CD14-positive monocyte (primary cell): Measurements from ENCODE around the gene TIMM21. TPM values are rescaled to one million over a fixed set of nuclear protein-coding genes. Genes with fewer than 3 reads are reported as not detected.

Experiments
- DNase-seq, 3 donors: peaks; one replicate each; pipeline ENCODE4 v3.0.0-alpha.2; 2011 to 2022
- H2AFZ ChIP-seq: 2 replicates; pipeline ENCODE4 v1.6.0; 2012; ENCODE audit warnings: mild to moderate bottlenecking, low read depth, low read length, inconsistent platforms; ENCODE audit not compliant: insufficient read depth, poor library complexity, severe bottlenecking
- H3K27ac ChIP-seq, 2 donors: 1 replicate in 1 of 2; 2 replicates in 1 of 2; pipeline ENCODE4 v1.5.1; 2012 to 2013; ENCODE audit warnings: low read length in 2 of 2, control low read depth in 1 of 2, inconsistent platforms in 1 of 2, low read depth in 1 of 2, mild to moderate bottlenecking in 1 of 2
- H3K27me3 ChIP-seq, 2 donors: one replicate each; pipeline versions ENCODE4 v1.6.0 to v1.6.1; 2011 to 2013; ENCODE audit warnings: low read length in 2 of 2; ENCODE audit not compliant: control insufficient read depth in 2 of 2, insufficient read depth in 2 of 2
- H3K36me3 ChIP-seq, 2 donors: replicated peaks in 1 of 2; 1 replicate in 1 of 2; 2 replicates in 1 of 2; pipeline versions ENCODE4 v1.5.1 to v1.6.1; 2012 to 2013; ENCODE audit warnings: low read length in 2 of 2, control low read depth in 1 of 2, inconsistent platforms in 1 of 2, mild to moderate bottlenecking in 1 of 2; ENCODE audit not compliant: insufficient read depth in 2 of 2, control insufficient read depth in 1 of 2
- H3K4me1 ChIP-seq, 2 donors: 1 replicate in 1 of 2; 2 replicates in 1 of 2; pipeline versions ENCODE4 v1.5.1 to v1.6.1; 2012 to 2013; ENCODE audit warnings: low read length in 2 of 2, control low read depth in 1 of 2, inconsistent platforms in 1 of 2, mild to moderate bottlenecking in 1 of 2, moderate library complexity in 1 of 2; ENCODE audit not compliant: insufficient read depth in 2 of 2, control insufficient read depth in 1 of 2
- H3K4me2 ChIP-seq: replicated peaks from 2 replicates; pipeline ENCODE3; 2012; ENCODE audit warnings: low read length, moderate library complexity, mild to moderate bottlenecking; ENCODE audit not compliant: poor library complexity, severe bottlenecking; ENCODE audit errors: extremely low read depth
- H3K4me3 ChIP-seq, 3 experiments: fragments of 200-600 bp in 1 of 3; sonication (generic) in 1 of 3; replicated peaks in 1 of 3; 1 replicate in 2 of 3; 2 replicates in 1 of 3; pipeline ENCODE4 v1.5.1; 2011 to 2013; ENCODE audit warnings: low read length in 3 of 3, mild to moderate bottlenecking in 3 of 3, control low read depth in 2 of 3, low read depth in 2 of 3, inconsistent platforms in 1 of 3, moderate library complexity in 1 of 3
- H3K79me2 ChIP-seq: 2 replicates; pipeline ENCODE4 v1.6.0; 2012; ENCODE audit warnings: mild to moderate bottlenecking, control low read depth, inconsistent platforms, low read length, moderate library complexity; ENCODE audit not compliant: insufficient read depth
- H3K9ac ChIP-seq: 2 replicates; pipeline ENCODE4 v1.6.0; 2017; ENCODE audit warnings: low read length, mild to moderate bottlenecking; ENCODE audit not compliant: insufficient read depth, poor library complexity, severe bottlenecking
- H3K9me3 ChIP-seq, 2 donors: replicated peaks in 1 of 2; 1 replicate in 1 of 2; 2 replicates in 1 of 2; pipeline versions ENCODE4 v1.5.1 to v1.6.1; 2012 to 2013; ENCODE audit warnings: low read length in 2 of 2, control low read depth in 1 of 2; ENCODE audit not compliant: control insufficient read depth in 1 of 2, insufficient read depth in 1 of 2
- H4K20me1 ChIP-seq: 2 replicates; pipeline ENCODE4 v1.6.0; 2012; ENCODE audit warnings: mild to moderate bottlenecking, low read length, control low read depth, moderate library complexity; ENCODE audit not compliant: insufficient read depth
- H3K27ac Mint-ChIP-seq, 7 donors: one replicate each; pipeline ENCODE4 v1.8.0; 2020; ENCODE audit warnings: mild to moderate bottlenecking in 7 of 7, mixed read lengths in 7 of 7, moderate library complexity in 6 of 7, inconsistent platforms in 2 of 7
- H3K27me3 Mint-ChIP-seq, 3 donors: one replicate each; pipeline ENCODE4 v1.8.0; 2021 to 2022; ENCODE audit warnings: low read depth in 3 of 3, mild to moderate bottlenecking in 3 of 3, mixed read lengths in 3 of 3, moderate library complexity in 3 of 3, inconsistent platforms in 1 of 3
- H3K36me3 Mint-ChIP-seq, 2 donors: one replicate each; pipeline ENCODE4 v1.8.0; 2020; ENCODE audit warnings: mixed read lengths in 2 of 2, inconsistent platforms in 1 of 2, mild to moderate bottlenecking in 1 of 2
- H3K4me1 Mint-ChIP-seq: one replicate; pipeline ENCODE4 v1.8.0; 2020; ENCODE audit warnings: mild to moderate bottlenecking, mixed read lengths
- H3K4me3 Mint-ChIP-seq, 2 donors: one replicate each; pipeline ENCODE4 v1.8.0; 2020; ENCODE audit warnings: mild to moderate bottlenecking in 2 of 2, mixed read lengths in 2 of 2, moderate library complexity in 1 of 2
- H3K9me3 Mint-ChIP-seq, 7 donors: one replicate each; pipeline ENCODE4 v1.8.0; 2020 to 2022; ENCODE audit warnings: mixed read lengths in 7 of 7, mild to moderate bottlenecking in 6 of 7, moderate library complexity in 6 of 7, inconsistent platforms in 2 of 7
- WGBS: methylation state at CpG from one replicate; pipeline ENCODE4 v1.1.5; 2013; ENCODE audit warnings: missing lambda C conversion rate; ENCODE audit not compliant: insufficient coverage; 5-methylcytosine and 5-hydroxymethylcytosine counted together
- intact Hi-C, 2 donors: fragments of 100-400 bp; cut with micrococcal nuclease; formaldehyde crosslinking; loops; one replicate each; pipeline versions ENCODE4 v1.15.0 to v1.15.1; 2023
- polyA plus RNA-seq, 3 donors: library from polyadenylated mRNA; depleted of rRNA in 1 of 3; unstranded in 2 of 3; stranded (reverse) in 1 of 3; fragments of 300-500 nt in 2 of 3; fragments of >200 nt in 1 of 3; fragmentation: Illumina TruSeq in 2 of 3; gene quantifications; 1 replicate in 2 of 3; 2 replicates in 1 of 3; pipeline ENCODE4 v1.2.3, GENCODE V29; 2012 to 2021
- TF ChIP-seq, protein P1 (sequence below): fragments of 200-600 bp; IDR thresholded peaks from one replicate; pipeline ENCODE4 v1.8.0; 2022; ENCODE audit warnings: antibody characterized with exemption, mild to moderate bottlenecking

TIMM21 gene
- polyA plus RNA-seq, 3 donors = 11.0 to 15.6 (median 14.7) TPM

DNA sequence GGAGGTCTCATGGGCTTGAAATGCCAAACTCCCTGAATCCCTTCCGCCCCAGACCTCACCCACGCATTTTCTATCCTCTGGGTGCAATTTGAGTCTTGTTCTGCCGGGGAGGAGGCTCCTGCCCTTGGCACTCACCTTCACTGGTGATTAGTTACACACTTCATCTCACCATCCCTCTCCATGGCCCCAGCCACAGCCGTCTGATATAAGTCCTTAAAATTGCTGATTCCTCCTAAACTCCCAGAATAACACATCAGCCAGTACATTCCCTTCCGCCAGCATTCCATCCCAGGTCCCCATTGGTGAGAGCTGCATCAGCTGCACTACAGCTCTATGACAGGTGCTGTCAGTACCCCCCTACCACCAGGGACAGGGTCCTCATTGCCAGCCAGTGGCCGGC is 3.9 kb downstream of the TIMM21 start:
- H3K79me2 ChIP-seq = peaks cover 57% of the 10 kb centered on the region
- peaks cover 17 to 56% of the 10 kb centered on the region in 2 donors for H3K36me3 ChIP-seq
- DNase-seq = no peak
- no peak overlapping the region for H2AFZ ChIP-seq
- H4K20me1 ChIP-seq = no peaks in the 10 kb centered on the region
- intact Hi-C loops = no loop called here
- H3K9me3 Mint-ChIP-seq = no peaks in the 10 kb centered on the region
- TF ChIP-seq, protein P1, sequence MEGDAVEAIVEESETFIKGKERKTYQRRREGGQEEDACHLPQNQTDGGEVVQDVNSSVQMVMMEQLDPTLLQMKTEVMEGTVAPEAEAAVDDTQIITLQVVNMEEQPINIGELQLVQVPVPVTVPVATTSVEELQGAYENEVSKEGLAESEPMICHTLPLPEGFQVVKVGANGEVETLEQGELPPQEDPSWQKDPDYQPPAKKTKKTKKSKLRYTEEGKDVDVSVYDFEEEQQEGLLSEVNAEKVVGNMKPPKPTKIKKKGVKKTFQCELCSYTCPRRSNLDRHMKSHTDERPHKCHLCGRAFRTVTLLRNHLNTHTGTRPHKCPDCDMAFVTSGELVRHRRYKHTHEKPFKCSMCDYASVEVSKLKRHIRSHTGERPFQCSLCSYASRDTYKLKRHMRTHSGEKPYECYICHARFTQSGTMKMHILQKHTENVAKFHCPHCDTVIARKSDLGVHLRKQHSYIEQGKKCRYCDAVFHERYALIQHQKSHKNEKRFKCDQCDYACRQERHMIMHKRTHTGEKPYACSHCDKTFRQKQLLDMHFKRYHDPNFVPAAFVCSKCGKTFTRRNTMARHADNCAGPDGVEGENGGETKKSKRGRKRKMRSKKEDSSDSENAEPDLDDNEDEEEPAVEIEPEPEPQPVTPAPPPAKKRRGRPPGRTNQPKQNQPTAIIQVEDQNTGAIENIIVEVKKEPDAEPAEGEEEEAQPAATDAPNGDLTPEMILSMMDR = no peak
- 100% methylated on average over 5 of the region's 6 CpGs for WGBS
- H3K4me1 Mint-ChIP-seq = peaks cover 15% of the 10 kb centered on the region
- H3K9ac ChIP-seq = no peak overlapping the region
- H3K4me3 ChIP-seq = no peak overlapping the region
- peaks cover 6 to 19% of the 10 kb centered on the region in 2 donors for H3K4me1 ChIP-seq
- H3K36me3 Mint-ChIP-seq = peaks cover 37 to 43% of the 10 kb centered on the region in 2 donors
- peak overlapping the region in 1 of 2 donors; percentile 10 for H3K4me3 Mint-ChIP-seq
- no peak overlapping the region for H3K4me2 ChIP-seq
- H3K27ac Mint-ChIP-seq = peak overlapping the region in 2 of 7 donors; percentile 2 to 61
- no peaks in the 10 kb centered on the region for H3K27me3 ChIP-seq
- peaks cover 0 to 1% (median 0%) of the 10 kb centered on the region in 3 donors for H3K27me3 Mint-ChIP-seq
- H3K9me3 ChIP-seq = no peaks in the 10 kb centered on the region
- no peak overlapping the region for H3K27ac ChIP-seq

DNA sequence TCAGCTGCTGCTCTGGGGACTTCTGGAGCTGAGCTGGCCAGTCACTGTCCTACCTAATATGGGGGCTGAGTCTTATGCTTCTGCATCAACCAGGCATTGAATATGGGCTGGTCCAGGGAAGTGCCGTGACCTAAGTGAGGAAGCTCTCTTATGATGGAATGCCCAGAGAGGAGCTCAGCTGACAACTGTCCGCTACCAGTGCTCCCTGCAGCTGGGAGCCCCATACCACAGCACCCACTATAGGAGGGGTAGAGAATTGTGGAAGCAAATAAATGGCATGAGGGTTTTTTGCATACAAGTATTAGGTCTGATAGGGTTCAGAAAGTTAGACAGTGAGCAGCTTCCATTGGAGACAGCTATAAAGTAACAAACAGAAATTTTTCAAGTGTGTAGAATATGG is 4.5 kb downstream of the TIMM21 start:
- no peak overlapping the region for H3K27ac ChIP-seq
- intact Hi-C loops = no loop called here
- H3K79me2 ChIP-seq = peaks cover 57% of the 10 kb centered on the region
- WGBS = no CpG with 5 or more reads among the region's 2 CpGs
- Mint-ChIP-seq H3K27me3 (peaks cover 0 to 1% (median 0%) of the 10 kb centered on the region in 3 donors), H3K4me1 (peaks cover 14% of the 10 kb centered on the region), H3K27ac (peak overlapping the region in 2 of 7 donors; percentile 74 to 78), H3K4me3 (no peak overlapping the region), H3K9me3 (no peaks in the 10 kb centered on the region), H3K36me3 (peaks cover 39 to 48% of the 10 kb centered on the region in 2 donors)
- H3K4me2 ChIP-seq = no peak overlapping the region
- TF ChIP-seq, protein P1 = peak; percentile 20
- no peak overlapping the region for H3K9ac ChIP-seq
- no peaks in the 10 kb centered on the region for H4K20me1 ChIP-seq
- H3K9me3 ChIP-seq = no peaks in the 10 kb centered on the region
- no peaks in the 10 kb centered on the region for H3K27me3 ChIP-seq
- H3K36me3 ChIP-seq = peaks cover 19 to 62% of the 10 kb centered on the region in 2 donors
- no peak for DNase-seq
- no peak overlapping the region for H3K4me3 ChIP-seq
- no peak overlapping the region for H2AFZ ChIP-seq
- peaks cover 5 to 15% of the 10 kb centered on the region in 2 donors for H3K4me1 ChIP-seq
